IMR-90 (cell line): ENCODE measurements around the gene HELZ. TPM values are rescaled to one million over a fixed set of nuclear protein-coding genes. Genes with fewer than 3 reads are reported as not detected.

Experiments used
- ATAC-seq: fragments of 200-7000 bp; cut with Tn5 transposase; 2 replicates; pipeline ENCODE4 v1.9.1; 2020; ENCODE audit warnings: low read depth, mild to moderate bottlenecking, moderate library complexity
- BruUV-seq: library from RNA; stranded (reverse); fragments of 400-500 nt; replicated peaks from 2 replicates; lab custom pipeline; 2021; lab: Mats Ljungman, UMichigan
- CTCF ChIA-PET: fragments of 300-600 bp; formaldehyde crosslinking; extraction: SDS; loops from one replicate; lab custom pipeline; 2021; ENCODE audit warnings: antibody characterized with exemption; lab: Yijun Ruan, JAX
- POLR2A ChIA-PET: fragments of 300-600 bp; sonication (Branson Sonifier 250); formaldehyde crosslinking; loops from one replicate; lab custom pipeline; 2022; ENCODE audit warnings: antibody characterized with exemption; ENCODE audit not compliant: unreplicated experiment; lab: Charles Lee
- DNase-seq: peaks from one replicate; pipeline ENCODE4 v3.0.0; 2013
- H2AFZ ChIP-seq: replicated peaks from 2 replicates; pipeline ENCODE3; 2013; ENCODE audit warnings: low read length, mild to moderate bottlenecking; ENCODE audit not compliant: poor library complexity
- H2AK5ac ChIP-seq: 2 replicates; pipeline ENCODE4 v1.6.1; 2013; ENCODE audit warnings: low read depth, low read length, inconsistent platforms
- H2AK9ac ChIP-seq: replicated peaks from 2 replicates; pipeline ENCODE3; 2013; ENCODE audit warnings: mild to moderate bottlenecking, low read depth, low read length, moderate library complexity; ENCODE audit not compliant: poor library complexity
- H2BK120ac ChIP-seq: 2 replicates; pipeline ENCODE4 v1.6.1; 2013; ENCODE audit warnings: low read depth, low read length, inconsistent platforms
- H2BK15ac ChIP-seq: 3 replicates; pipeline ENCODE4 v1.6.1; 2013; ENCODE audit warnings: low read depth, low read length, inconsistent platforms
- H2BK20ac ChIP-seq: 2 replicates; pipeline ENCODE4 v1.6.1; 2013; ENCODE audit warnings: low read depth, mild to moderate bottlenecking, inconsistent platforms, low read length, moderate library complexity
- H2BK5ac ChIP-seq: 2 replicates; pipeline ENCODE4 v1.6.1; 2013; ENCODE audit warnings: mild to moderate bottlenecking, low read depth, low read length, inconsistent platforms; ENCODE audit not compliant: poor library complexity, severe bottlenecking
- H3K14ac ChIP-seq: replicated peaks from 2 replicates; pipeline ENCODE4 v1.6.1; 2013; ENCODE audit warnings: low read depth, low read length, inconsistent platforms
- H3K18ac ChIP-seq: 2 replicates; pipeline ENCODE4 v1.6.1; 2013; ENCODE audit warnings: low read depth, low read length, control low read depth
- H3K23ac ChIP-seq: 2 replicates; pipeline ENCODE4 v1.6.1; 2013; ENCODE audit warnings: low read depth, low read length, inconsistent platforms
- H3K27ac ChIP-seq: 2 replicates; pipeline ENCODE4 v1.5.1; 2013; ENCODE audit warnings: mild to moderate bottlenecking, control low read depth, low read length; ENCODE audit not compliant: insufficient read depth
- H3K27me3 ChIP-seq: 2 replicates; pipeline ENCODE4 v1.6.1; 2013; ENCODE audit warnings: low read length; ENCODE audit not compliant: control insufficient read depth, insufficient read depth
- H3K36me3 ChIP-seq: 2 replicates; pipeline ENCODE4 v1.6.1; 2013; ENCODE audit warnings: low read length, mixed read lengths; ENCODE audit not compliant: control insufficient read depth, insufficient read depth
- H3K4ac ChIP-seq: 2 replicates; pipeline ENCODE4 v1.6.1; 2013; ENCODE audit warnings: low read depth, low read length, inconsistent platforms
- H3K4me1 ChIP-seq: 2 replicates; pipeline ENCODE4 v1.6.1; 2013; ENCODE audit warnings: low read length, mixed read lengths; ENCODE audit not compliant: control insufficient read depth, insufficient read depth
- H3K4me2 ChIP-seq: 2 replicates; pipeline ENCODE4 v1.6.1; 2013; ENCODE audit warnings: low read depth, mild to moderate bottlenecking, control low read depth, low read length, moderate library complexity
- H3K4me3 ChIP-seq: 2 replicates; pipeline ENCODE4 v1.5.1; 2013; ENCODE audit warnings: low read depth, mild to moderate bottlenecking, control low read depth, low read length, moderate library complexity; ENCODE audit not compliant: insufficient read depth
- H3K56ac ChIP-seq: 2 replicates; pipeline ENCODE4 v1.6.1; 2013; ENCODE audit warnings: low read length, inconsistent platforms; ENCODE audit not compliant: insufficient read depth; ENCODE audit errors: extremely low read depth
- H3K79me1 ChIP-seq, 2 experiments: 2 replicates each; pipeline ENCODE4 v1.6.1; 2013; ENCODE audit warnings: low read length in 2 of 2, inconsistent platforms in 1 of 2, low read depth in 1 of 2
- H3K9ac ChIP-seq: 2 replicates; pipeline ENCODE4 v1.6.1; 2013; ENCODE audit warnings: low read depth, low read length, control low read depth
- H3K9me1 ChIP-seq: 2 replicates; pipeline ENCODE4 v1.6.1; 2013; ENCODE audit warnings: low read length, inconsistent platforms; ENCODE audit not compliant: insufficient read depth
- H3K9me3 ChIP-seq: 2 replicates; pipeline ENCODE4 v1.6.1; 2013; ENCODE audit warnings: low read length; ENCODE audit not compliant: control insufficient read depth, insufficient read depth
- H4K20me1 ChIP-seq: 2 replicates; pipeline ENCODE4 v1.6.1; 2013; ENCODE audit warnings: low read length, inconsistent platforms; ENCODE audit not compliant: insufficient read depth
- H4K5ac ChIP-seq: 2 replicates; pipeline ENCODE4 v1.6.1; 2013; ENCODE audit warnings: mild to moderate bottlenecking, low read depth, low read length, control low read depth
- H4K8ac ChIP-seq, 2 experiments: 2 replicates each; pipeline ENCODE4 v1.6.1; 2013; ENCODE audit warnings: low read depth in 2 of 2, low read length in 2 of 2, control low read depth in 1 of 2, inconsistent platforms in 1 of 2
- H4K91ac ChIP-seq: 2 replicates; pipeline ENCODE4 v1.6.1; 2013; ENCODE audit warnings: low read depth, low read length, inconsistent platforms; ENCODE audit not compliant: insufficient read depth
- CEBPB ChIP-seq: IDR thresholded peaks from 2 replicates; pipeline ENCODE4 v1.6.1; 2012; ENCODE audit warnings: low read depth, low read length, improper control_type of control experiment
- CHD1 ChIP-seq: IDR thresholded peaks from 2 replicates; pipeline ENCODE4 v1.6.1; 2012; ENCODE audit warnings: low read depth, low read length, improper control_type of control experiment
- FOS ChIP-seq: fragments of 150-350 bp; IDR thresholded peaks from 2 replicates; pipeline ENCODE4 v1.6.1; 2016; ENCODE audit warnings: low read depth, low read length
- RFX5 ChIP-seq: IDR thresholded peaks from 2 replicates; pipeline ENCODE4 v1.8.0; 2012; ENCODE audit warnings: low read depth, mild to moderate bottlenecking, low read length, moderate library complexity
- WGBS, 2 experiments: methylation state at CpG; one replicate each; pipeline versions ENCODE4 v1.1.5 to v1.1.7; 2013; ENCODE audit warnings: missing lambda C conversion rate in 2 of 2; ENCODE audit not compliant: insufficient read length in 1 of 2; ENCODE audit errors: extremely low coverage in 2 of 2; 5-methylcytosine and 5-hydroxymethylcytosine counted together
- dilution Hi-C: fragments of 300-500 bp; cut with HindIII; formaldehyde crosslinking; loops from one replicate; pipeline ENCODE4 v1.14.3; 2018; ENCODE audit warnings: low sequenced_read_pairs; ENCODE audit not compliant: unreplicated experiment
- in situ Hi-C: fragments of 300-500 bp; cut with MboI; formaldehyde crosslinking; loops from 3 replicates; pipeline ENCODE4 v1.14.3; 2019; ENCODE audit warnings: low sequenced_read_pairs, inconsistent platforms, mixed read lengths
- intact Hi-C: fragments of 100-400 bp; cut with micrococcal nuclease; formaldehyde crosslinking; loops from 2 replicates; pipeline ENCODE4 v1.10.0; 2022
- polyA plus RNA-seq, 3 experiments: library from polyadenylated mRNA; depleted of rRNA; stranded (reverse); fragments of >200 nt; gene quantifications; 2 replicates each; pipeline ENCODE4 v1.2.3, GENCODE V29; 2012; ENCODE audit warnings: low replicate concordance in 1 of 3
- total RNA-seq: library from RNA; depleted of rRNA; stranded (reverse); fragments of >200 nt; gene quantifications from 2 replicates; pipeline ENCODE4 v1.2.3, GENCODE V29; 2012

The HELZ gene
- total and polyA plus RNA-seq, 2 of the 4 experiments (the other 2 are of a cell fraction) = 8.0 to 60.6 TPM

- H3K4ac ChIP-seq = no peak overlapping the region
- no peaks in the 10 kb centered on the region for H3K27me3 ChIP-seq
- no peak for ATAC-seq
- no peak for DNase-seq
- H2BK20ac ChIP-seq = no peak overlapping the region
- BruUV-seq = no TSS peak
- no peak overlapping the region for H2BK5ac ChIP-seq
- H3K56ac ChIP-seq = no peak overlapping the region
- intact Hi-C loops = no loop called here
- no peak overlapping the region for H4K8ac ChIP-seq
- no peaks in the 10 kb centered on the region for H3K9me3 ChIP-seq
- H4K20me1 ChIP-seq = no peaks in the 10 kb centered on the region; the same call in 1 of the 2 replicates
- H3K36me3 ChIP-seq = peaks cover 10% of the 10 kb centered on the region
- no peak overlapping the region for H2AK9ac ChIP-seq
- H3K14ac ChIP-seq = no peak overlapping the region
- H2AK5ac ChIP-seq = no peak overlapping the region
- H3K18ac ChIP-seq = no peak overlapping the region
- H2AFZ ChIP-seq = no peak overlapping the region
- H3K9ac ChIP-seq = no peak overlapping the region
- TF ChIP-seq CHD1 (no peak), CEBPB (no peak), RFX5 (no peak), FOS (no peak)
- ChIA-PET POLR2A (no interaction called here), CTCF (interaction anchor here (2.2 kb wide), 1 partner anchor 12 kb away, joined by 8 read pairs; no protein-coding TSS in a partner anchor)
- H3K23ac ChIP-seq = no peak overlapping the region
- dilution Hi-C loops = no loop called here
- H3K4me1 ChIP-seq = no peaks in the 10 kb centered on the region
- H3K4me2 ChIP-seq = no peak overlapping the region
- H2BK15ac ChIP-seq = no peak overlapping the region
- no peak overlapping the region for H4K5ac ChIP-seq
- WGBS, 2 experiments = 96% methylated on average over 5 of the region's 11 CpGs; no CpG with 5 or more reads in 1 of the 2 experiments
- H4K91ac ChIP-seq = no peak overlapping the region
- peaks cover 2 to 14% of the 10 kb centered on the region in 2 experiments; a peak in 2 of 4 replicates for H3K79me1 ChIP-seq
- in situ Hi-C loops = no loop called here
- no peak overlapping the region for H3K27ac ChIP-seq
- no peak overlapping the region for H3K4me3 ChIP-seq
- H3K9me1 ChIP-seq = peaks cover 4% of the 10 kb centered on the region; the same call in 1 of the 2 replicates
- no peak overlapping the region for H2BK120ac ChIP-seq
Measured at GRCh38 chr17:67078292-67078691, 166.7 kb downstream of the HELZ start.
